Measurements from ENCODE around the gene EIF3I. TPM values are rescaled to one million over a fixed set of nuclear protein-coding genes. Genes with fewer than 3 reads are reported as not detected.
A peak's percentile ranks its signal among the peaks of the same experiment; 100 is the strongest.

EIF3I gene
- total RNA-seq, 2 experiments from 2014 or later, result 328 to 335 TPM

DNA sequence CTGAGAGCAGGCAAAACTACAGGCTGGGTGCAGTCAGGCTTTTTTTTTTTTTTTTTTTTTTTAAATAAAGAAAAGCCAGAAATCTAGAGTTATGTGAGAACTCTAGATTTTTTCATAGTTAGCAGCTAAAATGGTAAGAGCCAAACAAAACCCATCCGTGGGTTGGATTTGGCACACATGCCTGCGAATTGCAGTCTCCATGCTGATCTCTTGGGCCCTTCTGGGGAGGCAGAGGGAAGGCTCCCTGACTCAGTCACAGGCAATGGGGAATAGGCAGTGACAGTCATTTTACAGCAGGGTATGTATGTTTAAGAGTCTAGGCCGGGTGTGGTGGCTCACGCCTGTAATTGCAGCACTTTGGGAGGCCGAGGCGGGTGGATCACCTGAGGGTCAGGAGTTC lies 40.1 kb upstream of the EIF3I start:
- Mint-ChIP-seq H3K36me3 (ENCODE audit: low read depth) (peaks cover 54% of the 10 kb centered on the region), H3K9me3 (no peaks in the 10 kb centered on the region), H3K4me3 (peak overlapping the region; percentile 97), H3K27ac (peak overlapping the region; percentile 41), H3K27me3 (no peaks in the 10 kb centered on the region), H3K4me1 (ENCODE audit: low read depth) (peaks cover 54% of the 10 kb centered on the region)
- TF ChIP-seq, protein P1, sequence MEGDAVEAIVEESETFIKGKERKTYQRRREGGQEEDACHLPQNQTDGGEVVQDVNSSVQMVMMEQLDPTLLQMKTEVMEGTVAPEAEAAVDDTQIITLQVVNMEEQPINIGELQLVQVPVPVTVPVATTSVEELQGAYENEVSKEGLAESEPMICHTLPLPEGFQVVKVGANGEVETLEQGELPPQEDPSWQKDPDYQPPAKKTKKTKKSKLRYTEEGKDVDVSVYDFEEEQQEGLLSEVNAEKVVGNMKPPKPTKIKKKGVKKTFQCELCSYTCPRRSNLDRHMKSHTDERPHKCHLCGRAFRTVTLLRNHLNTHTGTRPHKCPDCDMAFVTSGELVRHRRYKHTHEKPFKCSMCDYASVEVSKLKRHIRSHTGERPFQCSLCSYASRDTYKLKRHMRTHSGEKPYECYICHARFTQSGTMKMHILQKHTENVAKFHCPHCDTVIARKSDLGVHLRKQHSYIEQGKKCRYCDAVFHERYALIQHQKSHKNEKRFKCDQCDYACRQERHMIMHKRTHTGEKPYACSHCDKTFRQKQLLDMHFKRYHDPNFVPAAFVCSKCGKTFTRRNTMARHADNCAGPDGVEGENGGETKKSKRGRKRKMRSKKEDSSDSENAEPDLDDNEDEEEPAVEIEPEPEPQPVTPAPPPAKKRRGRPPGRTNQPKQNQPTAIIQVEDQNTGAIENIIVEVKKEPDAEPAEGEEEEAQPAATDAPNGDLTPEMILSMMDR (IDR thresholded peaks at IDR 0.05), result no peak
- ChIA-PET POLR2A (interaction anchor here (1.0 to 8.2 kb wide), 5 partner anchors 15 to 109 kb away, joined by 3 to 141 read pairs (median 4); partner anchors contain the start of genes CCDC28B and TMEM39B), CTCF (interaction anchor here (1.1 to 1.2 kb wide), 3 partner anchors 54 to 74 kb away, joined by 3 to 4 read pairs (median 3); partner anchors contain the start of gene KPNA6)
- no peak for DNase-seq
- no peak for ATAC-seq
- intact Hi-C loops (cut with micrococcal nuclease), result no loop called here

DNA sequence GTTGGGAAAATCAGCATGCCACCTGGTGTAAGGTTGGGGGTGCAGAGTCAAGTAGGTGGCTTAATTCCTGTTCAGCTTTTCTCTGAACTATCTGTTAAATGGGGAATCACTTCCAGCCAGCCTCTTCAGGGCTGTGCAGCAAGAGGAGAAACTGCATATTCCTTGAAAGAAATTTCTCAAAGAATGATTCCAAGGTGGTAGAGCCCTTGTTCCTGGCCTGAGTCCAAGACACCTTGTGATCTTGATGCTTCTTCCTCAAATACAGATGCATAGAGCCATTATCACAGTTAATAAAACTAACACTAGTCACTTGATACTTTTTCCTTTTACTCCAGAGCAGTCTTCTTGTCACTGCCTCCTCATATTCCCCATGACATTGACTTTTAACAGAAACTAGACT lies 37.6 kb upstream of the EIF3I start:
- Mint-ChIP-seq H3K27me3 (no peaks in the 10 kb centered on the region), H3K9me3 (no peaks in the 10 kb centered on the region), H3K4me1 (ENCODE audit: low read depth) (peaks cover 47% of the 10 kb centered on the region), H3K27ac (peak overlapping the region; percentile 71), H3K36me3 (ENCODE audit: low read depth) (peaks cover 75% of the 10 kb centered on the region), H3K4me3 (peak overlapping the region; percentile 16)
- DNase-seq (no peak), ATAC-seq (no peak)
- POLR2A ChIA-PET, result interaction anchor here (0.9 to 8.2 kb wide), 3 partner anchors 12 to 66 kb away, joined by 4 to 141 read pairs (median 5); partner anchors contain the start of genes CCDC28B and LCK
- CTCF ChIA-PET, result interaction anchor here (1.0 to 1.2 kb wide), 3 partner anchors 31 to 209 kb away, joined by 3 to 4 read pairs (median 3); partner anchors contain the start of gene BSDC1
- TF ChIP-seq, protein P1 (IDR thresholded peaks at IDR 0.05), result no peak
- intact Hi-C loops (cut with micrococcal nuclease), result no loop called here

GRCh38 chr1:32186077-32186476 lies 36.1 kb upstream of the EIF3I start:
- peak overlapping the region; percentile 48 for H3K4me3 Mint-ChIP-seq
- ChIA-PET CTCF (interaction anchor here (1.4 kb wide), 1 partner anchor 30 kb away, joined by 3 read pairs; no protein-coding TSS in a partner anchor), POLR2A (interaction anchor here (0.8 to 3.1 kb wide), 3 partner anchors 13 to 50 kb away, joined by 3 to 25 read pairs (median 5); partner anchors contain the start of genes CCDC28B and IQCC)
- peak; percentile 57 for ATAC-seq
- H3K27me3 Mint-ChIP-seq, result no peaks in the 10 kb centered on the region
- peak overlapping the region; percentile 98 for H3K27ac Mint-ChIP-seq
- peaks cover 74% of the 10 kb centered on the region for H3K36me3 Mint-ChIP-seq (ENCODE audit: low read depth)
- H3K4me1 Mint-ChIP-seq (ENCODE audit: low read depth), result peaks cover 45% of the 10 kb centered on the region
- intact Hi-C loops (cut with micrococcal nuclease), result no loop called here
- no peak for DNase-seq
- H3K9me3 Mint-ChIP-seq, result no peaks in the 10 kb centered on the region
- TF ChIP-seq, protein P1 (IDR thresholded peaks at IDR 0.05), result no peak

DNA sequence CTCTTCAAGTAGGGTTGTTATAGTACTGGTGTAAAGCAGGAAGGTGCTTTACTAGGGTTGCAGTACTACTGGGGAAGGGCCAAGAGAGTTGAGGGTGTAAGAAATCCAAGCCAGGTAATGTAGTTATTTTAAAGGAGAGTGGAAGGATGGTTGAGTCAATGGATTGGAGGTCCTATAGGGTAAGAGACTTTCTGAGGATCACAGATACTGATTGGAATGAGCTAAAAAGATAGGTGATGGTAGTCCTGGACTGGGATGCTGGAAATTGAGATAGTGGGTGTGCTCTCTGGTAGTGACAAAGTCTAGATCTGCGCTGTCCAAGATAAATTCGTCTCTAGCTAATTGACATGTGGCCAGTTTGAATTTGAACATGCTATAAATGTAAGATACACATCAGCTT lies 35.7 kb upstream of the EIF3I start:
- ChIA-PET POLR2A (interaction anchor here (0.7 to 3.1 kb wide), 4 partner anchors 12 to 77 kb away, joined by 3 to 25 read pairs (median 4); partner anchors contain the start of genes CCDC28B and IQCC), CTCF (interaction anchor here (1.4 kb wide), 1 partner anchor 30 kb away, joined by 3 read pairs; no protein-coding TSS in a partner anchor)
- peak overlapping the region; percentile 48 for H3K4me3 Mint-ChIP-seq
- H3K36me3 Mint-ChIP-seq (ENCODE audit: low read depth), result peaks cover 74% of the 10 kb centered on the region
- no peaks in the 10 kb centered on the region for H3K9me3 Mint-ChIP-seq
- DNase-seq (no peak), ATAC-seq (no peak)
- H3K27me3 Mint-ChIP-seq, result no peaks in the 10 kb centered on the region
- peak overlapping the region; percentile 98 for H3K27ac Mint-ChIP-seq
- H3K4me1 Mint-ChIP-seq (ENCODE audit: low read depth), result peaks cover 41% of the 10 kb centered on the region
- TF ChIP-seq, protein P1 (IDR thresholded peaks at IDR 0.05), result no peak
- intact Hi-C loops (cut with micrococcal nuclease), result no loop called here

DNA sequence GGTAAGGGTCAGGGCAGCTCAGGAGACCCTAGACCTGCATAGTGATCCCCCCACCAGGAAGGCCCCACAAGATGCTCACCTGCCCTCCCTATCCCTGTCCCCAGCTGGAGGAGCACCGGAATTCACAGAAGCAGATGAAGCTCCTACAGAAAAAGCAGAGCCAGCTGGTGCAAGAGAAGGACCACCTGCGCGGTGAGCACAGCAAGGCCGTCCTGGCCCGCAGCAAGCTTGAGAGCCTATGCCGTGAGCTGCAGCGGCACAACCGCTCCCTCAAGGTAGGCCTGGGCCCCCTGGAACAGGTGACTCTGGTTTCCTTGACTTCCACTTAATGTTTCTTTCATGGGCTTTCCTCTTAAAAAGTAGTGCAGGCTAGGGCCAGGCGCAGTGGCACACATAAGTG lies 34.4 kb upstream of the EIF3I start:
- intact Hi-C loops (cut with micrococcal nuclease), result no loop called here
- Mint-ChIP-seq H3K27ac (no peak overlapping the region), H3K9me3 (no peaks in the 10 kb centered on the region), H3K4me3 (no peak overlapping the region), H3K4me1 (ENCODE audit: low read depth) (peaks cover 32% of the 10 kb centered on the region), H3K36me3 (ENCODE audit: low read depth) (peaks cover 75% of the 10 kb centered on the region), H3K27me3 (no peaks in the 10 kb centered on the region)
- TF ChIP-seq, protein P1 (IDR thresholded peaks at IDR 0.05), result no peak
- no peak for DNase-seq
- ChIA-PET CTCF (no interaction called here), POLR2A (interaction anchor here (3.1 kb wide), 1 partner anchor 11 kb away, joined by 25 read pairs; the partner anchor contains the start of gene CCDC28B)
- no peak for ATAC-seq

Measured in activated CD8-positive, alpha-beta T cell treated with anti-CD3 and anti-CD28 coated beads for 36 hours (primary cell).